GM11168 (cell line): ENCODE data around the gene WAS.
"Not testable (repeated sequence)": the region's sequence is repeated elsewhere in the genome, so short reads cannot be mapped to it uniquely, and the experiment has no call there.

Experiments used
- in situ Hi-C: fragments of 300-500 bp; cut with MboI; formaldehyde crosslinking; loops from one replicate; pipeline ENCODE4 v1.12.0; 2022; ENCODE audit warnings: low sequenced_read_pairs; ENCODE audit not compliant: unreplicated experiment

Gene WAS

DNA sequence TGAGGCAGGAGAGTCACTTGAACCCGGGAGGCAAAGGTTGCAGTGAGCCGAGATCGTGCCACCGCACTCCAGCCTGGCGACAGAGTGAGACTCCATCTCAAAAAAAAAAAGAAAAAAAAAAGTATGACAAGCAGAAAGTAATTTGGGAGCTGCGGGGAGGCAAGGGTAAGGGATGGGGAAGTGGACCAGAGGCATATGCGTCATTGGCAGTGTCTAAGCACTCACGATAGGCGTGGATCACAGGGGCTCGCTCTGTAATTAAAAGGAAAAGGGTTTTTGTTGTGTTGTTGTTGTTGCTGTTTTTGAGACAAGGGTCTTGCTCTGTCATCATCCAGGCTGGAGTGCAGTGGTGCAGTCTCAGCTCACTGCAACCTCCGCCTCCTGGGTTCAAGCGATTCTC, 804 bp upstream of the WAS start:
- in situ Hi-C loops: not testable (repeated sequence)

GRCh38 chrX:48684134-48684533, 535 bp downstream of the WAS start:
- in situ Hi-C loops: no loop called here

DNA sequence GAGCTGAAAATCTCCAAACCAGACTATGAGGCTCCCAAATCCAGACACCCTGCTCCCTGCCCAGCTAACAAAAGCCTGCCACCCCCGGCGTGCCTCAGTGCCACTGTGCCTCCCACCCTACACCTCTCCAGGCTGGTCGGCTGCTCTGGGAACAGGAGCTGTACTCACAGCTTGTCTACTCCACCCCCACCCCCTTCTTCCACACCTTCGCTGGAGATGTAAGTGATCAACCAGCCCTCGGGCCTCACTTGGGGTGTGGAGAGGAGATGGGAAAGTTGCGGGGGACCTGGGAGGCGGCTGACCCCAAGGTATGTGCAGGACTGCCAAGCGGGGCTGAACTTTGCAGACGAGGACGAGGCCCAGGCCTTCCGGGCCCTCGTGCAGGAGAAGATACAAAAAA, 1.8 kb downstream of the WAS start:
- in situ Hi-C loops: no loop called here

- in situ Hi-C loops: no loop called here
Observed at GRCh38 chrX:48688531-48689150, 5.0 kb downstream of the WAS start.

GRCh38 chrX:48689208-48689920, 5.8 kb downstream of the WAS start:
- in situ Hi-C loops: no loop called here

DNA sequence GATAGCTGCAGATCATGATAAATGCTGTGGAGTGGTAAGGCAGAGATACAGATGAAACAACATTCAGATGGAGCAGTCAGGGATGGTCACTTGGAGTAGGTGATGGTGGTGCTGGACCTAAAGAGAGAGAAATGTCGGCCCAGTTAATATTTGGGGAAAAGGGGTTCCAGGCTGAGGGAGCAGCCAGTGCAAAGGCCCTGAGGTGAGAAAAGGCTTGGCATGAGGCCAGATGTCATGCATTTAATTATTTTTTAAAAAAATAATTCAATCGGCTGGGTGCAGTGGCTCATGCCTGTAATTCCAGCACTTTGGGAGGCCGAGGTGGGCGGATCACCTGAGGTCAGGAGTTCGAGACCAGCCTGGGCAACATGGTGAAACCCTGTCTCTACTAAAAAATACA, 8.1 kb downstream of the WAS start:
- in situ Hi-C loops: not testable (repeated sequence)

- in situ Hi-C loops: no loop called here
Observed at GRCh38 chrX:48694776-48695533, 11.4 kb downstream of the WAS start.

DNA sequence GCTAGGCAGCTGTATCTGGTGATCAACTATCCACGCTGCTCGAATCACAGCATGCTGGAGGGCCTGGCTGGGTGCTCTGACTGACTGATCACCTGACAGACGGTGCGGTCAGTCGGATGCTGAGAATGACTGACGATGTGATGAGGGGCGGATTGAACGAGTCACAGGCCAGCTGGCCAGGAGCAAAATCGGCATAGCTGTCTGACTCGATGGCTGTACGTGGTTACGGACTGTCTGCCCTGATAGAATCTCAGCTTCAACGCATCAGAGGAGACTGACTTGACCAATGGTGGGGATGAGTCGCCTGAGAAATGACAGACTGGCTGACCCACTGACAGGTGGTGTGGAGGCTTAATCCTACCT, 11.9 kb downstream of the WAS start:
- in situ Hi-C loops: no loop called here

- in situ Hi-C loops: no loop called here
Observed at GRCh38 chrX:48695925-48696300, 12.3 kb downstream of the WAS start.

DNA sequence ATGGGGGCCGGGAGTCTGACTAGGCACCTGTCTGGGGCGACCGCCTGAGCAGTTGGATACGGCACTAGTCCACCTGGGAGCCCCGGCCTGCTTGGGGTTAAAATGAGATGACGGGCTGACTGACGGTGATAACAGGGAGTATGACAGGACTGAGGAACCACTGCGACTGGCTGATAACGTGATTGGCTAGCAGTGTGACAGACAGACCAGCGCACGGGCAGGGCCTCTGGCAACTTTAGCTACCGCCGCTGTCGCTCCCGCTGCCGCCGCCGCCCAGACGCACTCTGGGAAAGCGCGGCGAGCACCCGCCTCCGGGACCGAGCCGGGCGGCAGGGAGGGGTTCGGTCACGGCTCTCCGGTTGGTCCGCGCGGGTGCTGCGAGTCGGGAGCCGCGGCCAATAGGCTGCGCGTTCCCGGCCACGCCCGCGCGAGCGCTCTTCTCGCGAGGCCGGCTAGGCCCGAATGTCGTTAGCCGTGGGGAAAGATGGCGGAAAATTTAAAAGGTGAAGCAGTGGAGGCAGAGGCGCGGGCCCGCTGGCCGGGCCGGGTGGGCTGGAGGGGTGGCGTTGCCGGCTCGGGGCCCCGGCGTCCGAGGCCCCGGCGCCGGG, 12.8 kb downstream of the WAS start, which contains the start of gene SUV39H1:
Gene SUV39H1, plus strand, starts transcription at position 434 of the 608 bp plus-strand sequence. Its CDS starts 51 bp downstream, at position 485.
- in situ Hi-C loops: no loop called here

- in situ Hi-C loops: no loop called here
Observed at GRCh38 chrX:48696909-48697727, 13.5 kb downstream of the WAS start.

- in situ Hi-C loops: no loop called here
Observed at GRCh38 chrX:48698306-48698705, 14.7 kb downstream of the WAS start.

DNA sequence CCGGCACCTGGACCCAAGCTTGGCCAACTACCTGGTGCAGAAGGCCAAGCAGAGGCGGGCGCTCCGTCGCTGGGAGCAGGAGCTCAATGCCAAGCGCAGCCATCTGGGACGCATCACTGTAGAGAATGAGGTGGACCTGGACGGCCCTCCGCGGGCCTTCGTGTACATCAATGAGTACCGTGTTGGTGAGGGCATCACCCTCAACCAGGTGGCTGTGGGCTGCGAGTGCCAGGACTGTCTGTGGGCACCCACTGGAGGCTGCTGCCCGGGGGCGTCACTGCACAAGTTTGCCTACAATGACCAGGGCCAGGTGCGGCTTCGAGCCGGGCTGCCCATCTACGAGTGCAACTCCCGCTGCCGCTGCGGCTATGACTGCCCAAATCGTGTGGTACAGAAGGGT, 16.6 kb downstream of the WAS start:
- in situ Hi-C loops: loop anchor here (5.0 kb wide), 1 partner anchor 52 kb away; no protein-coding TSS in a partner anchor

GRCh38 chrX:48700951-48701653, 17.5 kb downstream of the WAS start:
- in situ Hi-C loops: loop anchor here (5.0 kb wide), 1 partner anchor 51 kb away; no protein-coding TSS in a partner anchor

- in situ Hi-C loops: loop anchor here (5.0 kb wide), 1 partner anchor 50 kb away; no protein-coding TSS in a partner anchor
Observed at GRCh38 chrX:48702032-48702431, 18.4 kb downstream of the WAS start.

- in situ Hi-C loops: loop anchor here (5.0 kb wide), 1 partner anchor 50 kb away; no protein-coding TSS in a partner anchor
Observed at GRCh38 chrX:48702716-48703115, 19.1 kb downstream of the WAS start.

- in situ Hi-C loops: loop anchor here (5.0 kb wide), 1 partner anchor 49 kb away; no protein-coding TSS in a partner anchor
Observed at GRCh38 chrX:48703228-48703627, 19.6 kb downstream of the WAS start.

GRCh38 chrX:48703642-48704481, 20.3 kb downstream of the WAS start:
- in situ Hi-C loops: loop anchor here (5.0 kb wide), 1 partner anchor 48 kb away; no protein-coding TSS in a partner anchor
